IMR-90 (cell line): ENCODE data around the gene STARD10. TPM values are rescaled to one million over a fixed set of nuclear protein-coding genes. Genes with fewer than 3 reads are reported as not detected.

Source experiments
- ATAC-seq: fragments of 200-7000 bp; cut with Tn5 transposase; 2 replicates; pipeline ENCODE4 v1.9.1; 2020; ENCODE audit warnings: low read depth, mild to moderate bottlenecking, moderate library complexity
- BruUV-seq: library from RNA; stranded (reverse); fragments of 400-500 nt; replicated peaks from 2 replicates; lab custom pipeline; 2021; lab: Mats Ljungman, UMichigan
- CTCF ChIA-PET: fragments of 300-600 bp; formaldehyde crosslinking; extraction: SDS; loops from one replicate; lab custom pipeline; 2021; ENCODE audit warnings: antibody characterized with exemption; lab: Yijun Ruan, JAX
- POLR2A ChIA-PET: fragments of 300-600 bp; sonication (Branson Sonifier 250); formaldehyde crosslinking; loops from one replicate; lab custom pipeline; 2022; ENCODE audit warnings: antibody characterized with exemption; ENCODE audit not compliant: unreplicated experiment; lab: Charles Lee
- DNase-seq: peaks from one replicate; pipeline ENCODE4 v3.0.0; 2013
- H2AFZ ChIP-seq: replicated peaks from 2 replicates; pipeline ENCODE3; 2013; ENCODE audit warnings: low read length, mild to moderate bottlenecking; ENCODE audit not compliant: poor library complexity
- H2AK5ac ChIP-seq: 2 replicates; pipeline ENCODE4 v1.6.1; 2013; ENCODE audit warnings: low read depth, low read length, inconsistent platforms
- H2AK9ac ChIP-seq: replicated peaks from 2 replicates; pipeline ENCODE3; 2013; ENCODE audit warnings: mild to moderate bottlenecking, low read depth, low read length, moderate library complexity; ENCODE audit not compliant: poor library complexity
- H2BK120ac ChIP-seq: 2 replicates; pipeline ENCODE4 v1.6.1; 2013; ENCODE audit warnings: low read depth, low read length, inconsistent platforms
- H2BK15ac ChIP-seq: 3 replicates; pipeline ENCODE4 v1.6.1; 2013; ENCODE audit warnings: low read depth, low read length, inconsistent platforms
- H2BK20ac ChIP-seq: 2 replicates; pipeline ENCODE4 v1.6.1; 2013; ENCODE audit warnings: low read depth, mild to moderate bottlenecking, inconsistent platforms, low read length, moderate library complexity
- H2BK5ac ChIP-seq: 2 replicates; pipeline ENCODE4 v1.6.1; 2013; ENCODE audit warnings: mild to moderate bottlenecking, low read depth, low read length, inconsistent platforms; ENCODE audit not compliant: poor library complexity, severe bottlenecking
- H3K14ac ChIP-seq: replicated peaks from 2 replicates; pipeline ENCODE4 v1.6.1; 2013; ENCODE audit warnings: low read depth, low read length, inconsistent platforms
- H3K18ac ChIP-seq: 2 replicates; pipeline ENCODE4 v1.6.1; 2013; ENCODE audit warnings: low read depth, low read length, control low read depth
- H3K23ac ChIP-seq: 2 replicates; pipeline ENCODE4 v1.6.1; 2013; ENCODE audit warnings: low read depth, low read length, inconsistent platforms
- H3K27ac ChIP-seq: 2 replicates; pipeline ENCODE4 v1.5.1; 2013; ENCODE audit warnings: mild to moderate bottlenecking, control low read depth, low read length; ENCODE audit not compliant: insufficient read depth
- H3K27me3 ChIP-seq: 2 replicates; pipeline ENCODE4 v1.6.1; 2013; ENCODE audit warnings: low read length; ENCODE audit not compliant: control insufficient read depth, insufficient read depth
- H3K36me3 ChIP-seq: 2 replicates; pipeline ENCODE4 v1.6.1; 2013; ENCODE audit warnings: low read length, mixed read lengths; ENCODE audit not compliant: control insufficient read depth, insufficient read depth
- H3K4ac ChIP-seq: 2 replicates; pipeline ENCODE4 v1.6.1; 2013; ENCODE audit warnings: low read depth, low read length, inconsistent platforms
- H3K4me1 ChIP-seq: 2 replicates; pipeline ENCODE4 v1.6.1; 2013; ENCODE audit warnings: low read length, mixed read lengths; ENCODE audit not compliant: control insufficient read depth, insufficient read depth
- H3K4me2 ChIP-seq: 2 replicates; pipeline ENCODE4 v1.6.1; 2013; ENCODE audit warnings: low read depth, mild to moderate bottlenecking, control low read depth, low read length, moderate library complexity
- H3K4me3 ChIP-seq: 2 replicates; pipeline ENCODE4 v1.5.1; 2013; ENCODE audit warnings: low read depth, mild to moderate bottlenecking, control low read depth, low read length, moderate library complexity; ENCODE audit not compliant: insufficient read depth
- H3K56ac ChIP-seq: 2 replicates; pipeline ENCODE4 v1.6.1; 2013; ENCODE audit warnings: low read length, inconsistent platforms; ENCODE audit not compliant: insufficient read depth; ENCODE audit errors: extremely low read depth
- H3K79me1 ChIP-seq, 2 experiments: 2 replicates each; pipeline ENCODE4 v1.6.1; 2013; ENCODE audit warnings: low read length in 2 of 2, inconsistent platforms in 1 of 2, low read depth in 1 of 2
- H3K9ac ChIP-seq: 2 replicates; pipeline ENCODE4 v1.6.1; 2013; ENCODE audit warnings: low read depth, low read length, control low read depth
- H3K9me1 ChIP-seq: 2 replicates; pipeline ENCODE4 v1.6.1; 2013; ENCODE audit warnings: low read length, inconsistent platforms; ENCODE audit not compliant: insufficient read depth
- H3K9me3 ChIP-seq: 2 replicates; pipeline ENCODE4 v1.6.1; 2013; ENCODE audit warnings: low read length; ENCODE audit not compliant: control insufficient read depth, insufficient read depth
- H4K20me1 ChIP-seq: 2 replicates; pipeline ENCODE4 v1.6.1; 2013; ENCODE audit warnings: low read length, inconsistent platforms; ENCODE audit not compliant: insufficient read depth
- H4K5ac ChIP-seq: 2 replicates; pipeline ENCODE4 v1.6.1; 2013; ENCODE audit warnings: mild to moderate bottlenecking, low read depth, low read length, control low read depth
- H4K8ac ChIP-seq, 2 experiments: 2 replicates each; pipeline ENCODE4 v1.6.1; 2013; ENCODE audit warnings: low read depth in 2 of 2, low read length in 2 of 2, control low read depth in 1 of 2, inconsistent platforms in 1 of 2
- H4K91ac ChIP-seq: 2 replicates; pipeline ENCODE4 v1.6.1; 2013; ENCODE audit warnings: low read depth, low read length, inconsistent platforms; ENCODE audit not compliant: insufficient read depth
- BHLHE40 ChIP-seq: fragments of 150-350 bp; IDR thresholded peaks from 2 replicates; pipeline ENCODE4 v1.6.1; 2016; ENCODE audit warnings: mild to moderate bottlenecking, low read depth, low read length
- CEBPB ChIP-seq: IDR thresholded peaks from 2 replicates; pipeline ENCODE4 v1.6.1; 2012; ENCODE audit warnings: low read depth, low read length, improper control_type of control experiment
- CHD1 ChIP-seq: IDR thresholded peaks from 2 replicates; pipeline ENCODE4 v1.6.1; 2012; ENCODE audit warnings: low read depth, low read length, improper control_type of control experiment
- FOS ChIP-seq: fragments of 150-350 bp; IDR thresholded peaks from 2 replicates; pipeline ENCODE4 v1.6.1; 2016; ENCODE audit warnings: low read depth, low read length
- MAFK ChIP-seq: IDR thresholded peaks from 2 replicates; pipeline ENCODE4 v1.6.1; 2012; ENCODE audit warnings: low read depth, low read length, improper control_type of control experiment
- MAZ ChIP-seq: IDR thresholded peaks from 2 replicates; pipeline ENCODE4 v1.6.1; 2012; ENCODE audit warnings: low read depth, mild to moderate bottlenecking, low read length, improper control_type of control experiment, moderate library complexity, borderline replicate concordance
- MXI1 ChIP-seq: IDR thresholded peaks from 2 replicates; pipeline ENCODE4 v1.6.1; 2012; ENCODE audit warnings: low read depth, mild to moderate bottlenecking, low read length, moderate library complexity, borderline replicate concordance
- POLR2A ChIP-seq: IDR thresholded peaks from 2 replicates; pipeline ENCODE4 v1.6.1; 2012; ENCODE audit warnings: mild to moderate bottlenecking, low read depth, low read length
- RAD21 ChIP-seq: IDR thresholded peaks from 2 replicates; pipeline ENCODE4 v1.6.1; 2012; ENCODE audit warnings: low read length, improper control_type of control experiment
- RCOR1 ChIP-seq: IDR thresholded peaks from 2 replicates; pipeline ENCODE4 v1.6.1; 2012; ENCODE audit warnings: mild to moderate bottlenecking, low read length, improper control_type of control experiment; ENCODE audit not compliant: insufficient replicate concordance
- SMC3 ChIP-seq: fragments of 150-350 bp; IDR thresholded peaks from 2 replicates; pipeline ENCODE4 v1.6.1; 2016; ENCODE audit warnings: low read depth, mild to moderate bottlenecking, antibody characterized with exemption, low read length, moderate library complexity
- WGBS, 2 experiments: methylation state at CpG; one replicate each; pipeline versions ENCODE4 v1.1.5 to v1.1.7; 2013; ENCODE audit warnings: missing lambda C conversion rate in 2 of 2; ENCODE audit not compliant: insufficient read length in 1 of 2; ENCODE audit errors: extremely low coverage in 2 of 2; 5-methylcytosine and 5-hydroxymethylcytosine counted together
- dilution Hi-C: fragments of 300-500 bp; cut with HindIII; formaldehyde crosslinking; loops from one replicate; pipeline ENCODE4 v1.14.3; 2018; ENCODE audit warnings: low sequenced_read_pairs; ENCODE audit not compliant: unreplicated experiment
- in situ Hi-C: fragments of 300-500 bp; cut with MboI; formaldehyde crosslinking; loops from 3 replicates; pipeline ENCODE4 v1.14.3; 2019; ENCODE audit warnings: low sequenced_read_pairs, inconsistent platforms, mixed read lengths
- intact Hi-C: fragments of 100-400 bp; cut with micrococcal nuclease; formaldehyde crosslinking; loops from 2 replicates; pipeline ENCODE4 v1.10.0; 2022
- polyA plus RNA-seq, 3 experiments: library from polyadenylated mRNA; depleted of rRNA; stranded (reverse); fragments of >200 nt; gene quantifications; 2 replicates each; pipeline ENCODE4 v1.2.3, GENCODE V29; 2012; ENCODE audit warnings: low replicate concordance in 1 of 3
- total RNA-seq: library from RNA; depleted of rRNA; stranded (reverse); fragments of >200 nt; gene quantifications from 2 replicates; pipeline ENCODE4 v1.2.3, GENCODE V29; 2012
- TF ChIP-seq, protein P1 (sequence below): fragments of 150-350 bp; IDR thresholded peaks from 2 replicates; pipeline ENCODE4 v1.6.1; 2016; ENCODE audit warnings: low read depth, mild to moderate bottlenecking, low read length, moderate library complexity, borderline replicate concordance
- TF ChIP-seq, protein P2 (sequence below): fragments of 150-350 bp; IDR thresholded peaks from 2 replicates; pipeline ENCODE4 v1.6.1; 2017; ENCODE audit warnings: mild to moderate bottlenecking, antibody characterized with exemption, low read length, low read depth
- TF ChIP-seq, protein P3 (sequence below): conservative IDR thresholded peaks from 2 replicates; pipeline ENCODE4 v1.5.1; 2012; ENCODE audit warnings: mild to moderate bottlenecking, low read depth, low read length, improper control_type of control experiment

Gene STARD10
- total and polyA plus RNA-seq, 2 of the 4 experiments (the other 2 are of a cell fraction) = 23.8 to 37.4 TPM

DNA sequence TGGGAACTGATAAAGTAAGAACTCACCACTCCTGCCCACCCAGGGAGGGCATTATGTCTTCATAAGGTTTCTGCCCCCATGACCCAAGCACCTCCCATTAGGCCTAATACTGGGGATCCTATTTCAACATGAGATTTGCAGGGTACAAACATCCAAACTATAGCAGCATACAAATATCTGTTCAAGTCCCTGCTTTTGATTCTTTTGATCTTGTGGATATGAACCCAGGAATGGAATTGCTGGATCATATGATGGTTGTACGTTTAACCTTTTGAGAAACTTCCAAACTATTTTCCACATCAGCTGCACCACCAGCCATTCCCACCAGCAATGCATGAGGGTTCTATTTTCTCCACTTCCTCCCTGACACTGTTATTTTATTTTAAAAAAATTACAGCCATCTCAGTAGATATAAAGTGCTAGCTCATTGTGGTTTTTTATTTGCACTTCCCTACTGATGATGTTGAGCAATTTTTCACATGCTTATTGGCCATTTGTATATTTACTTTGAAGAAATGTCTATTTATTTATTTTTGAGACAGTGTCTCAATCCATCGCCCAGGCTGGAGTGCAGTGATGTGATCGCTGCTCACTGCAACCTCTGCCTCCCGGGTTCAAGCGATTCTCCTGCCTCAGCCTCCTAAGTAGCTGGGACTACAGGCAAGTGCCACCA, 13.3 kb upstream of the STARD10 start:
- no peaks in the 10 kb centered on the region for H4K20me1 ChIP-seq
- peaks cover 8% of the 10 kb centered on the region for H3K4me1 ChIP-seq
- ChIA-PET POLR2A (interaction anchor here (0.6 kb wide), 1 partner anchor 8 kb away, joined by 8 read pairs; no protein-coding TSS in a partner anchor), CTCF (interaction anchor here (0.9 kb wide), 1 partner anchor 370 kb away, joined by 3 read pairs; no protein-coding TSS in a partner anchor)
- intact Hi-C loops = no loop called here
- H3K27me3 ChIP-seq = no peaks in the 10 kb centered on the region
- no TSS peak for BruUV-seq
- dilution Hi-C loops = no loop called here
- no peak overlapping the region for H3K4me2 ChIP-seq
- peak overlapping the region; percentile 25; the same call in 1 of the 2 replicates for H2BK20ac ChIP-seq
- 0 out of 2 replicates have a peak, but pooled peaks cover 6% of the 10 kb centered on the region for H3K9me1 ChIP-seq
- DNase-seq (peak; percentile 46), ATAC-seq (peak; percentile 80)
- H3K18ac ChIP-seq = no peak overlapping the region
- H2BK120ac ChIP-seq = no peak overlapping the region
- no peak overlapping the region for H2AFZ ChIP-seq
- H4K8ac ChIP-seq = no peak overlapping the region
- peaks cover 0 to 17% of the 10 kb centered on the region in 2 experiments; a peak in 1 of 4 replicates for H3K79me1 ChIP-seq
- no peak overlapping the region for H2AK9ac ChIP-seq
- peak overlapping the region; percentile 6; the same call in 1 of the 2 replicates for H4K91ac ChIP-seq
- H3K36me3 ChIP-seq = peaks cover 3% of the 10 kb centered on the region; the same call in 1 of the 2 replicates
- H2BK5ac ChIP-seq = peak overlapping the region; percentile 25
- H3K23ac ChIP-seq = peak overlapping the region; percentile 49
- peak overlapping the region; percentile 41; the same call in 1 of the 2 replicates for H3K14ac ChIP-seq
- H4K5ac ChIP-seq = no peak overlapping the region
- peak overlapping the region; percentile 48; the same call in 1 of the 2 replicates for H3K27ac ChIP-seq
- 87% methylated on average over 3 of the region's 5 CpGs; no CpG with 5 or more reads in 1 of the 2 experiments for WGBS, 2 experiments
- H2BK15ac ChIP-seq = no peak overlapping the region
- no peak overlapping the region for H3K56ac ChIP-seq
- H3K9ac ChIP-seq = no peak overlapping the region
- H3K4me3 ChIP-seq = no peak overlapping the region
- no peaks in the 10 kb centered on the region for H3K9me3 ChIP-seq
- in situ Hi-C loops = no loop called here
- peak overlapping the region; percentile 35; the same call in 1 of the 2 replicates for H3K4ac ChIP-seq
- H2AK5ac ChIP-seq = no peak overlapping the region
- TF ChIP-seq SMC3 (no peak), MAFK (0 out of 2 replicates have a peak, but pooled peaks have one; percentile 7), POLR2A (no peak), RCOR1 (no peak), CHD1 (no peak), MXI1 (no peak), FOS (no peak), RAD21 (no peak), MAZ (no peak), CEBPB (peak; percentile 67), BHLHE40 (no peak)
- TF ChIP-seq, protein P1, sequence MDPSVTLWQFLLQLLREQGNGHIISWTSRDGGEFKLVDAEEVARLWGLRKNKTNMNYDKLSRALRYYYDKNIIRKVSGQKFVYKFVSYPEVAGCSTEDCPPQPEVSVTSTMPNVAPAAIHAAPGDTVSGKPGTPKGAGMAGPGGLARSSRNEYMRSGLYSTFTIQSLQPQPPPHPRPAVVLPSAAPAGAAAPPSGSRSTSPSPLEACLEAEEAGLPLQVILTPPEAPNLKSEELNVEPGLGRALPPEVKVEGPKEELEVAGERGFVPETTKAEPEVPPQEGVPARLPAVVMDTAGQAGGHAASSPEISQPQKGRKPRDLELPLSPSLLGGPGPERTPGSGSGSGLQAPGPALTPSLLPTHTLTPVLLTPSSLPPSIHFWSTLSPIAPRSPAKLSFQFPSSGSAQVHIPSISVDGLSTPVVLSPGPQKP = no peak
- TF ChIP-seq, protein P2, sequence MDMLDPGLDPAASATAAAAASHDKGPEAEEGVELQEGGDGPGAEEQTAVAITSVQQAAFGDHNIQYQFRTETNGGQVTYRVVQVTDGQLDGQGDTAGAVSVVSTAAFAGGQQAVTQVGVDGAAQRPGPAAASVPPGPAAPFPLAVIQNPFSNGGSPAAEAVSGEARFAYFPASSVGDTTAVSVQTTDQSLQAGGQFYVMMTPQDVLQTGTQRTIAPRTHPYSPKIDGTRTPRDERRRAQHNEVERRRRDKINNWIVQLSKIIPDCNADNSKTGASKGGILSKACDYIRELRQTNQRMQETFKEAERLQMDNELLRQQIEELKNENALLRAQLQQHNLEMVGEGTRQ = no peak
- TF ChIP-seq, protein P3, sequence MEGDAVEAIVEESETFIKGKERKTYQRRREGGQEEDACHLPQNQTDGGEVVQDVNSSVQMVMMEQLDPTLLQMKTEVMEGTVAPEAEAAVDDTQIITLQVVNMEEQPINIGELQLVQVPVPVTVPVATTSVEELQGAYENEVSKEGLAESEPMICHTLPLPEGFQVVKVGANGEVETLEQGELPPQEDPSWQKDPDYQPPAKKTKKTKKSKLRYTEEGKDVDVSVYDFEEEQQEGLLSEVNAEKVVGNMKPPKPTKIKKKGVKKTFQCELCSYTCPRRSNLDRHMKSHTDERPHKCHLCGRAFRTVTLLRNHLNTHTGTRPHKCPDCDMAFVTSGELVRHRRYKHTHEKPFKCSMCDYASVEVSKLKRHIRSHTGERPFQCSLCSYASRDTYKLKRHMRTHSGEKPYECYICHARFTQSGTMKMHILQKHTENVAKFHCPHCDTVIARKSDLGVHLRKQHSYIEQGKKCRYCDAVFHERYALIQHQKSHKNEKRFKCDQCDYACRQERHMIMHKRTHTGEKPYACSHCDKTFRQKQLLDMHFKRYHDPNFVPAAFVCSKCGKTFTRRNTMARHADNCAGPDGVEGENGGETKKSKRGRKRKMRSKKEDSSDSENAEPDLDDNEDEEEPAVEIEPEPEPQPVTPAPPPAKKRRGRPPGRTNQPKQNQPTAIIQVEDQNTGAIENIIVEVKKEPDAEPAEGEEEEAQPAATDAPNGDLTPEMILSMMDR = no peak
